ENCODE results near the gene SMOC2.
"Not testable (repeated sequence)": the region's sequence is repeated elsewhere in the genome, so short reads cannot be mapped to it uniquely, and the experiment has no call there.

The SMOC2 gene

DNA sequence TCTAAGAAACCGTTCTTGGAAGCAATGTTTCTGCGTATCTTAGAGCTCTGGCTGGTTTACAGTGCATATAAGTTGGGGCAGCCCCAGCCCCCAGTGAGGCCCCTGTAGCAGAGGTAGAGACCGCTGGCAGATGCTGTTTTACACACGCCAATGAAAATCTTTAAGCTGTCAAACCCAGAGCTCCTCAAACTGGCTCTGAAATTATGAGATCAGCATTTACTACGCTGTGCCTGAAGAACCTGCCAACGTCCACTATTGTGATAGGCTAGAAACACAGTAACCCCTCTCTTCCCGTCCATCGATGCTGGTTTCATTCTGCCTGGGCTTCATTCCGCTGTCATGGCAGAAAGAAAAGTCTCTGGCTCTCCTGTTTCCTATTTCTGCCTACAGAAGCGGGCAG, 160.6 kb downstream of the SMOC2 start:
- DNase-seq (ENCODE audit: low read depth) = no peak

DNA sequence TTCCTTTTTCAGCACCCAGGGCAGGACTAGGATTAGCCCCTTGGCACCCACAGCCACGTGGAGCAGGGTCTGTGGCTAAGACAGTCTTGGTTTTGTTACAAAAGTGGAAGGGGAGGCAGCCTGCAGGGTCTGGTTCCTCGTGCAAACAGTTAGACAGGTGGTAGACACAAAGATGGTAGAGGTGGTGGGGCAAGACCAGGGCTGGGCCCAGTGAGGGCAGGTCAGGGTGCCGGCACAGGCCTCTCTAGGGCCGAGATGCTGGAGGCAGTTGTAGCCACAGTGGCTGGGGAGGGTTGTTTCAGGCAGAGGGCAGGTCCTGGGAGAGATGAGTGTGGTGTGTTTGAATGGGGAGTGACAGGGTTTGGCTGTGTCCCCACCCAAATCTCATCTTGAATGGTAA, 161.6 kb downstream of the SMOC2 start:
- no peak for DNase-seq (ENCODE audit: low read depth)

DNA sequence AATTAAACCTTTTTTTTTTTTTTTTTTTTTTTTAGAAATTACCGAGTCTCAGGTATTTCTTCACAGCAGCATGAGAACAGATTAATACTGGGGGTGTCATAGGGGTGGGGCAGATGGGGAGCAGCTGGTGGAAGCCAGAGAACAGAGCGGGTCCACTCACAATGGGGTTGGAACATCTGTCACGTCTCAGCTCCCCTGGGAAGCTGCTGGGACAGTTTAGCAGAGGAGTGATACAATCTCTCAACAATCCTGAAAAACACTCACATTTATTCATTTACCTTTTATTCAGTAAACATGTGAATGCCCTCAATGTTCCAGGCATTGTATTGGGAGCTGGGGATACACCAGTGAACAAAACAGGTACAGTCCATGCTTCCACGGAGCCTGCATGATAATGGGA, 162.2 kb downstream of the SMOC2 start:
- no peak for DNase-seq (ENCODE audit: low read depth)

DNA sequence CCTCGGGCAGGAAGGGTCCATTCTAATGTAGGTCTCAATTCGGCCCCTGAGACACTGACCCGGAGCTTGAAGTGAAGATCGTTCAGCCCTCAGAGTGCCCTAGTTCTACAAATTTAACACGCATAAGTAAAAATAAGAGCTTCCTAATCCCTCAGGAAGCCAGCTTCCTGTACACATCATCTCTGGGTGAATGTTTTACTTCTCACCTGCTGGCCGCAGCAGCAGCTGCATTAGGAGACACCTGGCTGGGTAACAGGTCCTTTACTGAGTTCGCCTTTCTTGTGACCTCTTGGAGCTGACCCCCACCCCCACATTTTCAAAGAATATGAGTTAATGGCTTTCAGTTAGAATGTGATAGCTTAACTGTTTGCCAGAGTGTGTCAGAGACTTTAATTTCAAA, 165.0 kb downstream of the SMOC2 start:
- DNase-seq (ENCODE audit: low read depth) = no peak

DNA sequence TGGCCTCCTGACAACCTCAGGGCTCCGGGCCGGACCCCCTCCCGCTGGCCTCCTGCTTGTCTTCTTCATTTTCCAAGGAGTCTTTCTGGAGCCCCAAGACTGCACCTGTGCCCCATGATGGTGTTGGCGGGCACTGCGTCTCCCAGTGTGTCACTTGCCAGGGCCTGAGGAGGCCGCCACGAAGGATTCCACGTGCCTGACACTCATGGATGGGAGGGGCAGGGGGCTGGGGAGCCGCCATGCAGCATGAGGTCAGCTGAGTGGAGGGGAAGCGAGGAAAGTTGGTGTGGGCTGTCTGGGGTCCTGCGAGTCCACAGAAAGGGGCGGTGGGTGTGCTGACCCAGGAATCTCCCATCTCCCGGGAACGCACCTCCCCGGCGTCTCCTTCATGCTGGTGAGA, 165.7 kb downstream of the SMOC2 start:
- DNase-seq (ENCODE audit: low read depth) = no peak

DNA sequence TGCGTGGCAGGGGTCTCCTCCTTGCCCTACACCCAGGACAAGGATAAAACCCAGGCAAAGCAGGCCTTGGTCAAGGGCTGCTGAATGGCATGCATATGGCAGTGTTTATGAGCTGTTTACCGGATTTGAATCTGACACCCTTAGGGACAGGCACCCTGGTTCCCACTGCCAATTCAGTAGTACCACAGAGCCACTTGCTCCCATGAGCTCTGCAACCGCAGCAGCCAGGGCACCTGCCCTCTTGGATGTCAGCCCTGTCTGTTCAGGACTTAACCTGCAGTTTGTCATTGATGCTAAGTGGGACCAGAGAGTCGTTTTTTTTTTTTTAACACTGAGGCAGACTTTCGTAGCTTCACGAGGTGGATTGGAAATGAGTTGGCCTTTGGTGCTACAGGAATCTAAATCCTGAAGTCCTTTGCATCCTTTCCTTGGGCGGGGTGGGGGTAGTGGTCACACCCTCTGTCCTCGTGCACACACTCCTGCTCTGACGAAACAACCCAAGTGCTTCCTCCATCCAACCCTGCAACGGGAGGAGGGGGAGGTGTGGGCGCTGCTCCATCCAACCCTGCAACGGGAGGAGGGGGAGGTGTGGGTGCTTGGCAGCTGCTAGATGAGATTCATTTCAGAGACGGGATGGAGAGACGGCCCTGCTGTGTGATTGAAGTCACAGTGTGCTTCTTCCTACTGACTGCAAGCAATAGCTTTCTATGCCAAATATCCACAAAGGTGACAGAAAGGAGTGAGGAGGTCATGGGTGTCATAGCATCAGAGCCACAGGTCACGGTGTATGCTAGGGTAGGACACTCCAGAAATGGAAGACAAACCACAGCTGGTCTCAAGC, 166.5 kb downstream of the SMOC2 start:
- DNase-seq (ENCODE audit: low read depth) = no peak

DNA sequence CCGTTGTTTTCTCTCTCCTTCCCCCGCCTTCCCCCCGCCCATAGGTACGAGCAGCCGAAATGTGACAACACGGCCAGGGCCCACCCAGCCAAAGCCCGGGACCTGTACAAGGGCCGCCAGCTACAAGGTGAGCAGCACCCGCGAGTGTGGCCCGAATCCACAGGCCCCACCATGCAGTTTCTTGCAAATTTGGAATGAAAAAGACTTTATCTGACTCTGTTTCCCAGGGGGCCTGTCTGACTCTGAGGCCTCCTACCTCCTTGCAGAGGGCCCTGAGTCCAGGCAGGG, 167.1 kb downstream of the SMOC2 start:
- no peak for DNase-seq (ENCODE audit: low read depth)

DNA sequence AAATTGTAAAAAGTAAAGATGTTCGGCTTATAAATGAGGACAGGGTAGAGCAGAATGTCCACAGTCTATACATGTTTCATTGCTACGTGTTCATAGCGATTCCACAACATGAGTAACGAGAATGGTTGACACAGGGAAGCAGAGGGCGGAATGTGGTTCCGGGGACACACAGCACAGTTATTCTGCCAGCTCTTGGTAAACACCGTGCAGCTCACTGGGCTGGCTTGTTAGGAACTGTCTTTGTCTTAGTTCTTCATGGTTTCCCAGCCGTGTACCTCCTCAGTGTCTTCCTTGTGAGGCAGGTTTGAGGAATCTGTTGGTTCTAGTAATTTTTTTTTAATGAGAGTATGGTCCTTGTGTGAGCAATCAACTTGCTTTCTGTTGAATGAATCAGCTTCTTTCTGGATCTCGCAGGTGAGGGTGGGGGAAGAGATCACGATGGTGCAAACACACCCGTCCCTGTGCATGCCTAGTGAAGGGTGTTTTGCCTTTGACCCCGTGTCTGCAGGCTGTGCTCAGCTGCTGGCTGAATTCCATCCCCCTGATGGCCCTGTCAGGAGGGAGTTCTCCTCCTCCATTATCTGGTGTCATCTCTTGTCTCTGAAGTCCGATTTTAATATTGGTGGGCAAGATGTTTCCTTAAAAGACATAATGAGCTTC, 168.2 kb downstream of the SMOC2 start:
- no peak for DNase-seq (ENCODE audit: low read depth)

DNA sequence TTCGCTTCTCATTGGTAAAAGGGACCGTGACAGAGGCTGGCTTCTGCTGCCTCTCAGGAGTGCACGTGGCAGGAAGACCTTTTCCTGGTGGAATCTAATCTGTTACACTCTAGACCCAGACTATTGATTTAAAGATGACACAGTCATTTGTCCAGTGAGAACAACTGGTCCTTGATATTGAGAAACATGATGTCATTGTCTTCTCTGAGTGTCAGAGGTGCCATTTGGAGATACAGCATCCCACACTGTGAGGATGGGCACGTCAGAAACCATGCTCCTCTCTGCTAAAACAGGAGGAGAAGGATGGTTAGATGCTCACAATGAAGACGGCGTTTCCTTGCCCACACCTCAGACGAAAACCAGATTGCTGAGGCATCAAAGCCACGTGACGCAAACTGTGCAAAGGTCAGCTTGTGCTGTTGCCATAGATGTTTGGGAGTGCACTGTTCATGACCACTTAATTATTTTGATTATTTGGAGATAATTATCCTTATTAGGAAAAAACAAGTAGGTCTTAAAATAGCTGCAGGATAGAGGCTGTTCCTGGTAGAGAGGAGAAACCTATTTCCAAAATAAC, 169.0 kb downstream of the SMOC2 start:
- no peak for DNase-seq (ENCODE audit: low read depth)

DNA sequence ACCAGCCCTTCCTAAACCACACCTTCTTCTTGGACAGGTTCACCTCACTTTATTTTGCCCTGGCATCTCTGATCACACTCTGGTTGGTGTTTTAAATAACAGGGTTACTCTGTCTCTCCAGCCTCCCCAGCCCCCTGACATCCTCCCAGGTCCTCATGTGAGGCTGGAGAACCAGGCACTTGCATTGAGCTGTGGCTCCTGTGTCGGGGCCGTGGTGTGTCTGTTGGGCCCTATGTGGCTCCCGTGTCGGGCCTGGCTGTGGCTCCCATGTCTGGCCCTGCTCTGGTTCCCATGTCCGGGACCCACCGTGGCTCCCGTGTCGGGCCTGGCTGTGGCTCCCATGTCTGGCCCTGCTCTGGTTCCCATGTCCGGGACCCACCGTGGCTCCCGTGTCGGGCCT, 170.0 kb downstream of the SMOC2 start:
- DNase-seq (ENCODE audit: low read depth) = not testable (repeated sequence)

DNA sequence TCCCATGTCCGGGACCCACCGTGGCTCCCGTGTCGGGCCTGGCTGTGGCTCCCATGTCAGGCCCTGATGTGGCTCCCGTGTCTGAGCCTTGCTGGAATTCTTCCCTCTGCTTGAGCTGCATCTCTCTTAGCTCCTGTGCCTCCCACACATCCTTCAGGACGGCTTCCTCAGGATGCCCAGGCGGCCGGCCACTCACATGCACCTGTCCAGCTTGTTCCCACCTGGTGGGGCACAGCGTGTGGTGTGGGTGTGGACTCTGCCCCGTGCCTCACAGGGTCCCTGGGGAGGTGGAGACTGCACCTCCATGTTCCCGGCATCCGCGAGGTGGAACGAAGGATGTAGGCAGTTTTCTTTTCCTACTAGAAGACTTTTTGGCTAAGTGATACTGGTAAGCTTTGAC, 170.7 kb downstream of the SMOC2 start:
- DNase-seq (ENCODE audit: low read depth) = no peak

DNA sequence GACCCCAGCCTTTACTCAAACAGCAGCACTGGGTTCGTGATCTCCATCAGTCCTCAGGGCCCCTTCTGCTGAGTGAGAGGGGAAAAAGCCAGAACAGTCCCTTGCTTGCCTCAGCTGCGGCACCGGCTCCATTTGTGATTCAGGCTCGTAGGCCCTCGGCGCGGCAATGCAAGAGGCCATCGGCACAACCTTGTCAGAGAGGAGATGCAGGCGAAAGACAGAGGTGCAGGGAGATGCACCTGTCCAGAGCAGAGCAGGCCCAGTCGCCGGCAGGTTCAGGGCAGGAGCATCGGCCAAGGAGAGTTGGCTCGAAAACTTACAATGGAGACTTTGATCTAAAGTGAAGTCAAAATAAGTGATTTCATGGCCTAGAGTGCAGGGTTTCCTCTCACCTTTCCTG, 171.6 kb downstream of the SMOC2 start:
- no peak for DNase-seq (ENCODE audit: low read depth)

DNA sequence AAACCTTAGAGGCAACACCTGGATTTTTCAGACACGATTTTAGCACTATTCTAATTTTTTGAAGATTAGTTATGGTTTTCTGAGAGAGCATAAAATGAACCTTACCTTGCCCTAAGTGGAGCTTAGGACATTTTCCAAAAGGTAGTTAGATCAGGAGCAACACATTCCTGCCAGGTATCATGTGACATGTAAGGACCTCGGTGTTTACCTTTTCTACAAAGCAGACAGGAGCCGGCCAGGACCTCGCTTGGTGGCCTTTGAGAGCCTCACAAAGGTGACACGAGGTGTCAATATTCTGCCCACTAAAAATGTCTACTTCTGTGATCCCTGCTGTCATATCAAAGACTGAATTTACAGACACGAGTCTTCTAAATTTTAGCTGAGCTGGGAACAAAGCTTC, 174.9 kb downstream of the SMOC2 start:
- no peak for DNase-seq (ENCODE audit: low read depth)

DNA sequence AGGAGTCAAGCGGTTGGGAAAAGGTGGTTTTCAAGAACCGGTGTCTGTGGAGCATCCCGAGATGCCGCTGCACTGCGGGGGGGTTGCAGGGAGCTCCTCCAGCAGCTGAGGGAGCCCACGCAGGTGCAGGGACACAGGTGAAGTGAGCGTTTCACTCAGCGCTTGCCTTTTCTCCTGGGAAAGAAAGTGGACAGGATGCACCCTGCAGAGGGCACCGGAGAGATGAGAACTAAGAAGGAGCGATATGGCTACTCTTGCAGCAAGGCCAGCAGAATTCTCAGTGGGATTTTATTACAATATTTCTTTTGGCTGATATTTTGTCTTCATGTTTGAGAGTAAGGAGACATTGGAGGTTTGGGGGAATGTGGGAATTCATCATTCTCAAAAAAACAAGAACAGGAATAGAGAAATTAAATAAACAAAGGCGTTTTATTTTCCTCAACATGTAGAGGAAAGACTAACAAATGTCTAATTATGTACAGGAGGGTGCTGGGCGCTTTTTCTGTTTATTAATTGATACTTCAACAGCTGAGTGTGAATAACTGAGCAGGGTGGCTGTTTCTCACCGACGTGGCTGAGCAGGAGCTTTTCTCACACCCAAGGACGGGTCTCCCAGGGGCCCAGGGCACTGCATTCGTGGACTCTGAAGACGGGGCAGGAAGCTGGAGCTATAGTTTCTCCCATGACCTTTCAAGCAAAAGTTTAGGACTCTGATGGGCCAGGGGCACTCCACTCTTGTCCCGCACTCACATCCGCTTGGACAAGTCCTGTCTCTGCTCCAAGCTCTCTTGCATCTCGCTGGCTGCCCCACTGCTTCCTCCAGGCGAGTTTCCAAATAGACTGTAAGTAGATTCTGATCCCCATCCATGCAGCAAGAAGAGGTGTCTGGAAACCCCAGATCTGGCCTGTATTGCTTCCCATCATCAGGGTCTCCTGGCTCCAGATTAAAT, 176.1 kb downstream of the SMOC2 start:
- no peak for DNase-seq (ENCODE audit: low read depth)

DNA sequence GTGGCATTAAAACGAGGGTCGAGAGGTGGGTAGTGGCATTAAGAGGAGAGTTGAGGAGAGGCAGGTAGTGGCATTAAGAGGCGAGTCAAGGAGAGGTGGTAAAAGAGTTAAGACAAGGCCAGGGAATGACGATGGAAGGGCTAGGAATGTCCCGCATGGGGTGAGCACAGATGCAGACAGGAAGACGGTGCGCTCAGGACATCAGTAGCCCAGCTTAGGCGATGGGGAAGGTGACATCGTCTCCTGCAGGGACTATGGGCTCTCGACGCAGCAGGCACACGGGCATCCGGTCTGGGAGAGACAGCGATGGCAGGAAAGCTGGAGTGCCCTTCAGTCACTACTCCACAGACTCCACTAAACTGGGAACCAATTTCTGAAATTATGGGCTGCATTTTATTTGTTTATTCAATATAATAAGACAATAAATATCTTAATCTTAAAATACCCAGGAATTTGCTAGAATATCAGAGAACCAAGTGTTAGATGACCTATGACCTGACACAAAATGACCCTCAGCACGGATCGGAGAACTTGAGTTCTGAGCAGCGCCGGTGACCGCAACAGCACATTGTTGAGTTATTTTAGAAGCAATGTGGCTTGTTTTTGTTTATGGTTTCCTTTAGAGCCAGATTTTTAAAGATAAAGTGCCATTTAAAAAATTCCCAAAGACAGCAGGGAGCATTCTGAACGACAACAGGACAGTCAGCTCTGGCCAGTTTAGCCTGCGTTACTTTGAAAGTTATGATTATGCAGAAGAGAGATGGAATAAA, 177.7 kb downstream of the SMOC2 start:
- DNase-seq (ENCODE audit: low read depth) = no peak

DNA sequence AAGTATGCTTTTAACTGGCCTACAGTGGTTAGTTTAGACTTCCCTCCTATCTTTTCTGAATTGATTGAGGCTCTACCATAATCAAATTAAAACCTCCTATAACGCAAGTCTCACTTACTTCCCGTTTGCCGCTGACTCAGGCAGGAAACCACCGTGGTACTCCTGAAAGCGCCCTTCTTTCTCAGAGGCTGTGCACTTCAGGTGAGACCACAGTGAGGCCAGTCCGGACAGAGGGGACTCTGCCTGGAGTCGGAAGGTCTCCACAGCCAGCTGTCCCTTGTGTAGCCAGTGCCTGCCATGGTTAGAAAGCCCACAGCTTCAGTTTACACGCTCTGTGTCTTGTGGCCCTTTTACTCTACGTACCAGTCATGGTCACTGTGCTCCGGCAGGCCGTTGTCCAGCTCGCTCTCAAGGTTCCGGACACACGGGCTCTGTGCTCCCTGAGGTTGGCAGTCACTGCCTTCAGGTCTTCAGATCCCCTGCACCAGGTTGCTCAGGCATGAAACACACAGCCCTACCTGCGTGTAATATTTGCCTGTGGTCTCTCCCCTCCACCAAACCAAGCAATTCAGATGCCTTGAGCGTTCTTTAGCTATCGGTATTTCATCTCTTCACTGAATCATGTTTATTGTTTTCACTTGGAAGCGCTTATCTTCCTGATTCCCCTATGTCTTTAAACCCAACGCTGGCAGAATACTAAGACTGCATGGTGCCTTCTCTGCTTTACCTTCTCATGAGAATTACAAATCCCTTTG, 178.8 kb downstream of the SMOC2 start:
- no peak for DNase-seq (ENCODE audit: low read depth)

DNA sequence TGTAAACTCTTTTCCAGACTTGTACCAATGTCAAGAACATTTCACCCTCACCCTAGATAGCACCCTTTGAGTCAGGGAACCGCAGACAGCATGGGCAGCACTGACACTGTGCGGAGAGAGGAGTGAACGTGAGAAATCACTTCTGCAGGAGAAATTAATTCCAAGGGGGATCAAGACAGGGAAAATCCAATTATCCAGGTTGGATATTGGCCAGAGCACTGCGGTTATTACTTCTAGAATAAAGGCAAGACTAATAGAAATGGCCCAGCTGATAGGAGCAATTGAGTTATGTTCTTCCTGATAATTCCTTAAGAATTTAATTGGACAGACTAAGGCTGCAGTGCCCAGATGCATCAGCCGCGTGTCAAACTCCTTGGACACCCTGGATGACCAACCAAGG, 179.6 kb downstream of the SMOC2 start:
- no peak for DNase-seq (ENCODE audit: low read depth)

DNA sequence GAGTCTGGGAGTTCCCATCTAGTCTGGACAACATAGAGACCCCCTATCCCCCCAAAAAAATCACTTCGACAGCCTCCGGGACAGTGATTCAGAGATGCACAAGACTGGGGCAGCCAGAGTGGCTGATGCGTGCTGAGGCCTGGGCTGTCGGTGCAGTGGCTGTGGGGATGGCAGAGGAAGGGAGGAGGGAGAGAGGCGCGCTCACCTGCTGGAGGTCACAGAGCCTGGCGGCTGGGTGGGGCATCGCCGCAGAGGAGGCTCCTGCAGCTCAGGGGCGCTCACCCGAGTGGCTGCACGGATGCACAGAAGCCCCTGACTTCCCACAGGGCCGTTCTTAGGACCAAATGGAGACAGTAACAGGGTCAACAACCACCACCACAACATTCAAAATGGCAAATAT, 182.8 kb downstream of the SMOC2 start:
- no peak for DNase-seq (ENCODE audit: low read depth)

DNA sequence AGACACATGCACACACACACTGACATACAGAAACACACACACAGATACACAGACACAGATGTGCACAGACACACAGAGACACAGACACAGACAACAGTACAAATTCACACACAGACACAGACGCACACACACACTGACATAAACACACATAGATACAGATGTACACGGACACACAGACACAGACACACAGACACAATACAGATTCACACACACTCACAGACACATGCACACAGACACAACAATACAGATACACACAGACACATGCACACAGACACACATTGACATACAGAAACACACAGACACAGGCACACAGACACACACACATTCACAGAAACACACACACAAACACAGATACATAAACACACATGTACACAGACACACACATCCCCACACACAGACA, 183.6 kb downstream of the SMOC2 start:
- DNase-seq (ENCODE audit: low read depth) = no peak

DNA sequence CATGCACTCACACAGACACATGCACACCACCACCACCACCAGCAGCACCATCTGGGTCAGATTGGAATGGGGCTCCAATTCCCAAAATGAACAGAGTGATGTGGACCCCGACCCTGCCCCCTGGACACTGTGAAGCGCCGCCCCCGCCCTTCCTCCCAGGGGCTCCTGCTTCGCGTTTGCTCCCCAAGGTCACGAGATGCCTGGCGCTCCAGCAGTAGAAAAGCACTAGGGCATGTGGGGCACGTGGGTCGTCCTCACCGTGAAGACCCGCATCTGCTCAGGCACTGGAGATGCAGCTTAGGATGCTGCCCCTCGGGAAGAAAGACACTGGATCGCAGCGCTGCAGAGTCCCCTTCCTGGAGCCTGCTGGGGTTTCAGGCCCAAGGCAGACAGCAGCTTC, 184.0 kb downstream of the SMOC2 start:
- no peak for DNase-seq (ENCODE audit: low read depth)

DNA sequence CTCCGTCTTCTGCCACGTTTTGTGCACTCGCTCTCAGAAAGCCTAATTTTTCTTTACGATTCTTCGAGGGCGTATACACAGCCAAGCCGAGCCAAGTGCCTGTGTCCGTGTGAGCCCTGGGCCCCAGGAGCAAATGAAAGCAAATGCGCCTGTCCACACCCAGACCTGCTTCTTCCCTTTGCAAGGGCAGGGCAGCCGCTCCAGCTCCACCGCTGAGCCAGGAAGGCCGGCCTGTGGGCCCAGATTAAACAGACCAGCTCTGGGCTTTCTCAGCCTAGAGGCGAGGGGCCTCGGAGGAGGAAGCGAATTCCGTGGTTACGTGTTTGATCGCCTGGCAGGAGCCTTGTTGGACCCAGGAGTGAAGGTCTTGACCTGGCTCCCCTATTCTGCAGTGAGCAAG, 184.6 kb downstream of the SMOC2 start:
- no peak for DNase-seq (ENCODE audit: low read depth)

Measured in activated T-cell treated with anti-CD3 and anti-CD28 coated beads for 1 hour (primary cell).